Measurements from ENCODE around the gene TEX52. TPM values are rescaled to one million over a fixed set of nuclear protein-coding genes. Genes with fewer than 3 reads are reported as not detected.

The TEX52 gene
- polyA plus RNA-seq, 1 donor (not counting 4 experiments of a cell fraction or from before 2014, with no cell fraction given): not detected

GRCh38 chr12:2812290-2813213 is 44.3 kb downstream of the TEX52 start, which contains the start of gene ITFG2:
Gene ITFG2, plus strand, starts transcription at chr12:2812668. Its CDS starts 93 bp downstream, at chr12:2812761.
- H3K4me1 ChIP-seq (ENCODE audit: control insufficient read depth, extremely low read depth, insufficient read depth, low read length): peaks cover 5% of the 10 kb centered on the region
- peak; percentile 86 for FAIRE-seq
- dilution Hi-C loops (cut with MboI; ENCODE audit: extremely low pct_ligation_motif_present, low sequenced_read_pairs): no loop called here

DNA sequence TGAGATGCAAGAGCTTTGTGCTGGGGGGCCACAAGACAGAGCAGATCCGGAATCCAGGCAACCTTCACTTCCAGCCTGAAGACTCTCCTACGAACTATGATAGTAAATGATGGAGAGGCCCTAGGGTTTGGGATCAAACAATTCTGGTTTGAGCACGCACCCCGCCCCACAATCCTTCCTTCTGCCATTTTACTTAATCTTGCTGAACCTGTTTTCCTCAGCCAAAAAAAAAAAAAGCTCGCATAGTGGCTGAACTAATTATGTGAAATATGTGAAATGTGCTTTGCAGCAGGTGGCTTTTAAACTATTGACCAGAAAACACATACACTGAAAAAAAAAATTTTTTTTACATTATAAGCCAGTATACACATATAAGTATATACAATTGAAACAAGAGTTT is 45.0 kb downstream of the TEX52 start:
- Histone ChIP-seq H3K9ac (ENCODE audit: control insufficient read depth, extremely low read depth, insufficient read depth, low read length) (no peak overlapping the region), H3K27ac (ENCODE audit: control insufficient read depth, insufficient read depth, low read length) (no peak overlapping the region)

More at GRCh38 chr12:2812290-2813213, 44.3 kb downstream of the TEX52 start, which contains the start of gene ITFG2:
- Histone ChIP-seq H3K9me1 (ENCODE audit: control insufficient read depth, extremely low read depth, insufficient read depth, low read length) (no peaks in the 10 kb centered on the region), H3K36me3 (ENCODE audit: control insufficient read depth in 2 of 2, extremely low read depth in 1 of 2, insufficient read depth in 2 of 2, low read length in 2 of 2) (peaks cover 2 to 5% of the 10 kb centered on the region in 2 experiments), H3K27me3 (ENCODE audit: control insufficient read depth, extremely low read depth, insufficient read depth, low read length) (no peaks in the 10 kb centered on the region), H2AFZ (ENCODE audit: control insufficient read depth, low read length) (peak within 1 kb of the TSS; percentile 97), H3K27ac (ENCODE audit: control insufficient read depth, insufficient read depth, low read length) (peak within 1 kb of the TSS; percentile 89), H3K4me2 (ENCODE audit: control insufficient read depth, extremely low read depth, insufficient read depth, low read depth, low read length) (peak within 1 kb of the TSS; percentile 96), H3K9me3 (ENCODE audit: control insufficient read depth, low read depth, low read length) (no peaks in the 10 kb centered on the region), H3K79me2 (ENCODE audit: control insufficient read depth, insufficient read depth, low read length) (peaks cover 20% of the 10 kb centered on the region), H3K9ac (ENCODE audit: control insufficient read depth, extremely low read depth, insufficient read depth, low read length) (peak within 1 kb of the TSS; percentile 89), H4K20me1 (ENCODE audit: control insufficient read depth, extremely low read depth, insufficient read depth, low read length) (no peaks in the 10 kb centered on the region), H3K4me3 (ENCODE audit: control insufficient read depth in 2 of 3, extremely low read depth in 1 of 3, insufficient read depth in 2 of 3, low read depth in 1 of 3, low read length in 3 of 3) (peak within 1 kb of the TSS; percentile 80 to 85 (median 80))
- peak; percentile 71 for DNase-seq (ENCODE audit: low read depth, low spot score)
- TF ChIP-seq EZH2 (IDR thresholded peaks at IDR 0.05; ENCODE audit: low read length): no peak
- TF ChIP-seq, protein P1, sequence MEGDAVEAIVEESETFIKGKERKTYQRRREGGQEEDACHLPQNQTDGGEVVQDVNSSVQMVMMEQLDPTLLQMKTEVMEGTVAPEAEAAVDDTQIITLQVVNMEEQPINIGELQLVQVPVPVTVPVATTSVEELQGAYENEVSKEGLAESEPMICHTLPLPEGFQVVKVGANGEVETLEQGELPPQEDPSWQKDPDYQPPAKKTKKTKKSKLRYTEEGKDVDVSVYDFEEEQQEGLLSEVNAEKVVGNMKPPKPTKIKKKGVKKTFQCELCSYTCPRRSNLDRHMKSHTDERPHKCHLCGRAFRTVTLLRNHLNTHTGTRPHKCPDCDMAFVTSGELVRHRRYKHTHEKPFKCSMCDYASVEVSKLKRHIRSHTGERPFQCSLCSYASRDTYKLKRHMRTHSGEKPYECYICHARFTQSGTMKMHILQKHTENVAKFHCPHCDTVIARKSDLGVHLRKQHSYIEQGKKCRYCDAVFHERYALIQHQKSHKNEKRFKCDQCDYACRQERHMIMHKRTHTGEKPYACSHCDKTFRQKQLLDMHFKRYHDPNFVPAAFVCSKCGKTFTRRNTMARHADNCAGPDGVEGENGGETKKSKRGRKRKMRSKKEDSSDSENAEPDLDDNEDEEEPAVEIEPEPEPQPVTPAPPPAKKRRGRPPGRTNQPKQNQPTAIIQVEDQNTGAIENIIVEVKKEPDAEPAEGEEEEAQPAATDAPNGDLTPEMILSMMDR (optimal IDR thresholded peaks at IDR 0.05 in 1 of 3, IDR thresholded peaks at IDR 0.05 in 1 of 3, conservative IDR thresholded peaks at IDR 0.05 in 1 of 3; ENCODE audit: extremely low read depth in 1 of 3, insufficient read depth in 2 of 3, low read length in 3 of 3): no peak

More for the DNA sequence above, 45.0 kb downstream of the TEX52 start:
- TF ChIP-seq, protein P1 (optimal IDR thresholded peaks at IDR 0.05 in 1 of 3, IDR thresholded peaks at IDR 0.05 in 1 of 3, conservative IDR thresholded peaks at IDR 0.05 in 1 of 3; ENCODE audit: extremely low read depth in 1 of 3, insufficient read depth in 2 of 3, low read length in 3 of 3): no peak
- no peak for TF ChIP-seq EZH2 (IDR thresholded peaks at IDR 0.05; ENCODE audit: low read length)
- Histone ChIP-seq H3K36me3 (ENCODE audit: control insufficient read depth in 2 of 2, extremely low read depth in 1 of 2, insufficient read depth in 2 of 2, low read length in 2 of 2) (peaks cover 2 to 4% of the 10 kb centered on the region in 2 experiments), H3K9me3 (ENCODE audit: control insufficient read depth, low read depth, low read length) (no peaks in the 10 kb centered on the region), H3K4me1 (ENCODE audit: control insufficient read depth, extremely low read depth, insufficient read depth, low read length) (peaks cover 5% of the 10 kb centered on the region), H2AFZ (ENCODE audit: control insufficient read depth, low read length) (peak overlapping the region; percentile 54), H3K79me2 (ENCODE audit: control insufficient read depth, insufficient read depth, low read length) (peaks cover 20% of the 10 kb centered on the region), H3K9me1 (ENCODE audit: control insufficient read depth, extremely low read depth, insufficient read depth, low read length) (no peaks in the 10 kb centered on the region), H3K4me3 (ENCODE audit: control insufficient read depth in 2 of 3, extremely low read depth in 1 of 3, insufficient read depth in 2 of 3, low read depth in 1 of 3, low read length in 3 of 3) (peak overlapping the region; percentile 80 to 85 (median 80)), H3K4me2 (ENCODE audit: control insufficient read depth, extremely low read depth, insufficient read depth, low read depth, low read length) (peak overlapping the region; percentile 96), H4K20me1 (ENCODE audit: control insufficient read depth, extremely low read depth, insufficient read depth, low read length) (no peaks in the 10 kb centered on the region), H3K27me3 (ENCODE audit: control insufficient read depth, extremely low read depth, insufficient read depth, low read length) (no peaks in the 10 kb centered on the region)
- DNase-seq (ENCODE audit: low read depth, low spot score) (no peak), FAIRE-seq (no peak)
- dilution Hi-C loops (cut with MboI; ENCODE audit: extremely low pct_ligation_motif_present, low sequenced_read_pairs): no loop called here
